HEK293 (cell line): Measurements from ENCODE around the gene SMARCD3.

Experiments
- GLIS1 ChIP-seq: fragments of 450-650 bp; formaldehyde crosslinking; IDR thresholded peaks from 2 replicates; pipeline ENCODE4 v1.5.1; 2016; ENCODE audit warnings: missing biosample characterization, missing genetic modification characterization
- KLF16 ChIP-seq: fragments of 450-650 bp; formaldehyde crosslinking; IDR thresholded peaks from 2 replicates; pipeline ENCODE4 v1.5.1; 2017; ENCODE audit warnings: missing biosample characterization, missing genetic modification characterization
- KLF8 ChIP-seq: fragments of 450-650 bp; formaldehyde crosslinking; IDR thresholded peaks from 2 replicates; pipeline ENCODE4 v1.5.1; 2016; ENCODE audit warnings: missing biosample characterization, missing genetic modification characterization
- PRDM10 ChIP-seq: fragments of 450-650 bp; formaldehyde crosslinking; IDR thresholded peaks from 2 replicates; pipeline ENCODE4 v1.5.1; 2016; ENCODE audit warnings: missing biosample characterization, missing genetic modification characterization
- PRDM4 ChIP-seq: fragments of 450-650 bp; formaldehyde crosslinking; IDR thresholded peaks from 2 replicates; pipeline ENCODE4 v1.5.1; 2017; ENCODE audit warnings: missing biosample characterization, missing genetic modification characterization
- REPIN1 ChIP-seq: fragments of 450-650 bp; formaldehyde crosslinking; IDR thresholded peaks from 2 replicates; pipeline ENCODE4 v1.5.1; 2017; ENCODE audit warnings: missing biosample characterization, missing genetic modification characterization, low read depth
- SP3 ChIP-seq: fragments of 450-650 bp; formaldehyde crosslinking; IDR thresholded peaks from 2 replicates; pipeline ENCODE4 v1.5.1; 2016; ENCODE audit warnings: missing biosample characterization, missing genetic modification characterization
- TRIM28 ChIP-seq: IDR thresholded peaks from 2 replicates; pipeline ENCODE4 v1.6.1; 2011; ENCODE audit warnings: low read length, control low read depth, borderline replicate concordance
- ZBTB17 ChIP-seq: fragments of 450-650 bp; formaldehyde crosslinking; IDR thresholded peaks from 2 replicates; pipeline ENCODE4 v1.5.1; 2016; ENCODE audit warnings: missing biosample characterization, missing genetic modification characterization
- ZBTB48 ChIP-seq: fragments of 450-650 bp; formaldehyde crosslinking; IDR thresholded peaks from 2 replicates; pipeline ENCODE4 v1.5.1; 2016; ENCODE audit warnings: missing biosample characterization, missing genetic modification characterization
- ZFP3 ChIP-seq: fragments of 450-650 bp; formaldehyde crosslinking; IDR thresholded peaks from 2 replicates; pipeline ENCODE4 v1.5.1; 2016; ENCODE audit warnings: low read depth, missing biosample characterization, missing genetic modification characterization
- ZNF248 ChIP-seq: fragments of 450-650 bp; formaldehyde crosslinking; IDR thresholded peaks from 2 replicates; pipeline ENCODE4 v1.5.1; 2017; ENCODE audit warnings: missing biosample characterization, missing genetic modification characterization
- ZNF404 ChIP-seq: fragments of 450-650 bp; formaldehyde crosslinking; IDR thresholded peaks from 2 replicates; pipeline ENCODE4 v1.5.1; 2017; ENCODE audit warnings: missing biosample characterization, missing genetic modification characterization
- ZNF423 ChIP-seq: fragments of 450-650 bp; formaldehyde crosslinking; IDR thresholded peaks from 2 replicates; pipeline ENCODE4 v1.5.1; 2016; ENCODE audit warnings: missing biosample characterization, missing genetic modification characterization
- ZNF600 ChIP-seq: fragments of 450-650 bp; formaldehyde crosslinking; IDR thresholded peaks from 2 replicates; pipeline ENCODE4 v1.5.1; 2016; ENCODE audit warnings: missing biosample characterization, missing genetic modification characterization
- ZNF654 ChIP-seq: fragments of 450-650 bp; formaldehyde crosslinking; IDR thresholded peaks from 2 replicates; pipeline ENCODE4 v1.5.1; 2016; ENCODE audit warnings: low read depth, missing biosample characterization, missing genetic modification characterization
- ZNF777 ChIP-seq: fragments of 450-650 bp; formaldehyde crosslinking; IDR thresholded peaks from 2 replicates; pipeline ENCODE4 v1.5.1; 2017; ENCODE audit warnings: missing biosample characterization, missing genetic modification characterization, borderline replicate concordance
- ZXDB ChIP-seq: fragments of 450-650 bp; formaldehyde crosslinking; IDR thresholded peaks from 2 replicates; pipeline ENCODE4 v1.5.1; 2016; ENCODE audit warnings: missing biosample characterization, missing genetic modification characterization
- TF ChIP-seq, protein P1 (sequence below): fragments of 450-650 bp; formaldehyde crosslinking; IDR thresholded peaks from 2 replicates; pipeline ENCODE4 v1.5.1; 2016; ENCODE audit warnings: missing biosample characterization, missing genetic modification characterization
- TF ChIP-seq, protein P2 (sequence below): fragments of 450-650 bp; IDR thresholded peaks from 2 replicates; pipeline ENCODE4 v1.5.1; 2018; ENCODE audit warnings: missing biosample characterization, mild to moderate bottlenecking, missing genetic modification characterization
- TF ChIP-seq, protein P3 (sequence below): fragments of 450-650 bp; formaldehyde crosslinking; conservative IDR thresholded peaks from 2 replicates; pipeline ENCODE4 v1.5.1; 2016; ENCODE audit warnings: low read depth, missing biosample characterization, missing genetic modification characterization

The SMARCD3 gene

DNA sequence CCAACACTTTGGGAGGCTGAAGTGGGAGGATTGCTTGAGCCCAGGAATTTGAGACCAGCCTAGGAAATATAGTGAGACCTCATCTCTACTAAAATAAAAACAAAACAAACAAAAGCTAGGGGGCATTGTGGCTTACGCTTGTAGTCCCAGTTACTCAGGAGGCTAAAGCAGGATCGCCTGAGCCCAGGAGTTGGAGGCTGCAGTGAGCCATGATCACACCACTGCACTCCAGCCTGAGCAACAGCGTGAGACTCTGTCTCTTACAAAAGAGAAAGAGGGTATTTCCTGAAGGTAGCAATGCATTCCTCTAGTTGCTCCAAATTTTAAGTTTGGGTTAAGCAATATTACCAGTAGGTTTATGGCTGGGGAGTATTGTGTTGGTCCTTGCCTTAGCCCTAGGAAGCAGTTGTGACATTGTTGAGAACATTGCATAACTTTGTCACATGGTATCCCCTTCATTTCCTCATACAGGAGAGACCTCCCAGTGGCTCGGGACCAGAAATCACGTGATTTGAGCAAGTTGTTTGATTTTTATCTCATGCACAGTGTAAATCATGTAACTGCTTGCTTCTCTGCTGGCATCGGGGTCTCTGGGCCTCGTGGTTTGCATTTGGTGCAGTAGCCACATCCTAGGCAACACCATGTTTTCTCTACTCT, 23.3 kb upstream of the SMARCD3 start (continued):
- TF ChIP-seq ZFP3 (no peak), PRDM10 (tag by site-specific recombination) (no peak), ZNF777 (tag by site-specific recombination) (no peak), REPIN1 (no peak), ZNF654 (tag by site-specific recombination) (no peak), ZXDB (tag by site-specific recombination) (no peak), SP3 (tag by site-specific recombination) (no peak), KLF8 (tag by site-specific recombination) (no peak), ZNF600 (tag by site-specific recombination) (no peak), GLIS1 (tag by site-specific recombination) (0 out of 2 replicates have a peak, but pooled peaks have one; percentile 24), ZNF248 (tag by site-specific recombination) (no peak), PRDM4 (tag by site-specific recombination) (no peak), ZNF423 (no peak), TRIM28 (peak; percentile 85), ZNF404 (tag by site-specific recombination) (no peak), ZBTB17 (tag by site-specific recombination) (peak; percentile 49; the same call in 1 of the 2 replicates), KLF16 (tag by site-specific recombination) (no peak), ZBTB48 (peak; percentile 21; the same call in 1 of the 2 replicates)
- TF ChIP-seq, protein P1, sequence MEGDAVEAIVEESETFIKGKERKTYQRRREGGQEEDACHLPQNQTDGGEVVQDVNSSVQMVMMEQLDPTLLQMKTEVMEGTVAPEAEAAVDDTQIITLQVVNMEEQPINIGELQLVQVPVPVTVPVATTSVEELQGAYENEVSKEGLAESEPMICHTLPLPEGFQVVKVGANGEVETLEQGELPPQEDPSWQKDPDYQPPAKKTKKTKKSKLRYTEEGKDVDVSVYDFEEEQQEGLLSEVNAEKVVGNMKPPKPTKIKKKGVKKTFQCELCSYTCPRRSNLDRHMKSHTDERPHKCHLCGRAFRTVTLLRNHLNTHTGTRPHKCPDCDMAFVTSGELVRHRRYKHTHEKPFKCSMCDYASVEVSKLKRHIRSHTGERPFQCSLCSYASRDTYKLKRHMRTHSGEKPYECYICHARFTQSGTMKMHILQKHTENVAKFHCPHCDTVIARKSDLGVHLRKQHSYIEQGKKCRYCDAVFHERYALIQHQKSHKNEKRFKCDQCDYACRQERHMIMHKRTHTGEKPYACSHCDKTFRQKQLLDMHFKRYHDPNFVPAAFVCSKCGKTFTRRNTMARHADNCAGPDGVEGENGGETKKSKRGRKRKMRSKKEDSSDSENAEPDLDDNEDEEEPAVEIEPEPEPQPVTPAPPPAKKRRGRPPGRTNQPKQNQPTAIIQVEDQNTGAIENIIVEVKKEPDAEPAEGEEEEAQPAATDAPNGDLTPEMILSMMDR = no peak
- TF ChIP-seq, protein P2, sequence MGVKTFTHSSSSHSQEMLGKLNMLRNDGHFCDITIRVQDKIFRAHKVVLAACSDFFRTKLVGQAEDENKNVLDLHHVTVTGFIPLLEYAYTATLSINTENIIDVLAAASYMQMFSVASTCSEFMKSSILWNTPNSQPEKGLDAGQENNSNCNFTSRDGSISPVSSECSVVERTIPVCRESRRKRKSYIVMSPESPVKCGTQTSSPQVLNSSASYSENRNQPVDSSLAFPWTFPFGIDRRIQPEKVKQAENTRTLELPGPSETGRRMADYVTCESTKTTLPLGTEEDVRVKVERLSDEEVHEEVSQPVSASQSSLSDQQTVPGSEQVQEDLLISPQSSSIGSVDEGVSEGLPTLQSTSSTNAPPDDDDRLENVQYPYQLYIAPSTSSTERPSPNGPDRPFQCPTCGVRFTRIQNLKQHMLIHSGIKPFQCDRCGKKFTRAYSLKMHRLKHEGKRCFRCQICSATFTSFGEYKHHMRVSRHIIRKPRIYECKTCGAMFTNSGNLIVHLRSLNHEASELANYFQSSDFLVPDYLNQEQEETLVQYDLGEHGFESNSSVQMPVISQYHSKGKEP = no peak
- TF ChIP-seq, protein P3, sequence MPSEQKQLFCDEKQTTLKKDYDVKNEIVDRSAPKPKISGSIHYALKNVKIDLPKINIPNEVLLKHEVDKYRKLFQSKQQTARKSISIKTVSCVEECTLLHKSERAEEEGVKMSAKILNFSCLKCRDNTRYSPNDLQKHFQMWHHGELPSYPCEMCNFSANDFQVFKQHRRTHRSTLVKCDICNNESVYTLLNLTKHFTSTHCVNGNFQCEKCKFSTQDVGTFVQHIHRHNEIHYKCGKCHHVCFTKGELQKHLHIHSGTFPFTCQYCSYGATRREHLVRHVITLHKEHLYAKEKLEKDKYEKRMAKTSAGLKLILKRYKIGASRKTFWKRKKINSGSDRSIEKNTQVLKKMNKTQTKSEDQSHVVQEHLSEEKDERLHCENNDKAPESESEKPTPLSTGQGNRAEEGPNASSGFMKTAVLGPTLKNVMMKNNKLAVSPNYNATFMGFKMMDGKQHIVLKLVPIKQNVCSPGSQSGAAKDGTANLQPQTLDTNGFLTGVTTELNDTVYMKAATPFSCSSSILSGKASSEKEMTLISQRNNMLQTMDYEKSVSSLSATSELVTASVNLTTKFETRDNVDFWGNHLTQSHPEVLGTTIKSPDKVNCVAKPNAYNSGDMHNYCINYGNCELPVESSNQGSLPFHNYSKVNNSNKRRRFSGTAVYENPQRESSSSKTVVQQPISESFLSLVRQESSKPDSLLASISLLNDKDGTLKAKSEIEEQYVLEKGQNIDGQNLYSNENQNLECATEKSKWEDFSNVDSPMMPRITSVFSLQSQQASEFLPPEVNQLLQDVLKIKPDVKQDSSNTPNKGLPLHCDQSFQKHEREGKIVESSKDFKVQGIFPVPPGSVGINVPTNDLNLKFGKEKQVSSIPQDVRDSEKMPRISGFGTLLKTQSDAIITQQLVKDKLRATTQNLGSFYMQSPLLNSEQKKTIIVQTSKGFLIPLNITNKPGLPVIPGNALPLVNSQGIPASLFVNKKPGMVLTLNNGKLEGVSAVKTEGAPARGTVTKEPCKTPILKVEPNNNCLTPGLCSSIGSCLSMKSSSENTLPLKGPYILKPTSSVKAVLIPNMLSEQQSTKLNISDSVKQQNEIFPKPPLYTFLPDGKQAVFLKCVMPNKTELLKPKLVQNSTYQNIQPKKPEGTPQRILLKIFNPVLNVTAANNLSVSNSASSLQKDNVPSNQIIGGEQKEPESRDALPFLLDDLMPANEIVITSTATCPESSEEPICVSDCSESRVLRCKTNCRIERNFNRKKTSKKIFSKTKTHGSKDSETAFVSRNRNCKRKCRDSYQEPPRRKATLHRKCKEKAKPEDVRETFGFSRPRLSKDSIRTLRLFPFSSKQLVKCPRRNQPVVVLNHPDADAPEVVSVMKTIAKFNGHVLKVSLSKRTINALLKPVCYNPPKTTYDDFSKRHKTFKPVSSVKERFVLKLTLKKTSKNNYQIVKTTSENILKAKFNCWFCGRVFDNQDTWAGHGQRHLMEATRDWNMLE (tag by site-specific recombination) = peak; percentile 23; the same call in 1 of the 2 replicates
